HFF-Myc (cell line): ENCODE measurements around the gene GPR89B.

Experiments
- DNase-seq: peaks from one replicate; pipeline ENCODE4 v3.0.0-alpha.2; 2011; ENCODE audit warnings: low read depth; ENCODE audit errors: extremely low read depth
- H3K4me3 ChIP-seq: replicated peaks from 2 replicates; pipeline ENCODE4 v1.5.1; 2011; ENCODE audit warnings: low read depth, mild to moderate bottlenecking, control low read depth, low read length
- CTCF ChIP-seq: IDR thresholded peaks from 2 replicates; pipeline ENCODE4 v1.5.1; 2012; ENCODE audit warnings: mild to moderate bottlenecking, low read depth, low read length, control low read depth; ENCODE audit errors: missing control alignments

Gene GPR89B

GRCh38 chr1:147928236-147929132 is at the start of gene GPR89B:
Gene GPR89B, plus strand, starts transcription at chr1:147928420. Its CDS starts 117 bp downstream, at chr1:147928537.
- DNase-seq = peak; percentile 49
- H3K4me3 ChIP-seq = peak within 1 kb of the TSS; percentile 63

GRCh38 chr1:147879911-147880310 is 48.3 kb upstream of the GPR89B start:
- TF ChIP-seq CTCF = no peak
- H3K4me3 ChIP-seq = no peak overlapping the region
- DNase-seq = no peak

- no peak for TF ChIP-seq CTCF
- H3K4me3 ChIP-seq = no peak overlapping the region
- no peak for DNase-seq
Observed at GRCh38 chr1:147882535-147882934, 45.7 kb upstream of the GPR89B start.

- H3K4me3 ChIP-seq = no peak overlapping the region
- no peak for DNase-seq
- peak; percentile 64 for TF ChIP-seq CTCF
Observed at GRCh38 chr1:147890177-147890790, 37.9 kb upstream of the GPR89B start.

- no peak for DNase-seq
- TF ChIP-seq CTCF = no peak
- H3K4me3 ChIP-seq = no peak overlapping the region
Observed at GRCh38 chr1:147891088-147891487, 37.1 kb upstream of the GPR89B start.

GRCh38 chr1:147892216-147892615 is 36.0 kb upstream of the GPR89B start:
- DNase-seq = no peak
- no peak overlapping the region for H3K4me3 ChIP-seq
- TF ChIP-seq CTCF = no peak

- TF ChIP-seq CTCF = peak; percentile 98
- DNase-seq = peak; percentile 24
- H3K4me3 ChIP-seq = no peak overlapping the region
Observed at GRCh38 chr1:147892731-147893214, 35.4 kb upstream of the GPR89B start.
